HG03439 (cell line): ENCODE results near the gene ROR2.
"Not testable (repeated sequence)": the region's sequence is repeated elsewhere in the genome, so short reads cannot be mapped to it uniquely, and the experiment has no call there.

Source experiments
- ATAC-seq: cut with Tn5 transposase; IDR thresholded peaks from one replicate; pipeline ENCODE4 v1.9.1; 2021; ENCODE audit warnings: mild to moderate bottlenecking, moderate library complexity; ENCODE audit not compliant: unreplicated experiment

The ROR2 gene

GRCh38 chr9:91802391-91802790, 147.6 kb downstream of the ROR2 start:
- no peak for ATAC-seq

- ATAC-seq, result no peak
Measured at GRCh38 chr9:91800473-91801030, 149.5 kb downstream of the ROR2 start.

- ATAC-seq, result no peak
Measured at GRCh38 chr9:91799113-91799744, 150.8 kb downstream of the ROR2 start.

GRCh38 chr9:91798273-91799112, 151.5 kb downstream of the ROR2 start:
- ATAC-seq, result not testable (repeated sequence)

- not testable (repeated sequence) for ATAC-seq
Measured at GRCh38 chr9:91797517-91797916, 152.5 kb downstream of the ROR2 start.

- not testable (repeated sequence) for ATAC-seq
Measured at GRCh38 chr9:91796516-91796915, 153.5 kb downstream of the ROR2 start.

- ATAC-seq, result no peak
Measured at GRCh38 chr9:91795598-91796241, 154.3 kb downstream of the ROR2 start.

- not testable (repeated sequence) for ATAC-seq
Measured at GRCh38 chr9:91793371-91793770, 156.7 kb downstream of the ROR2 start.

GRCh38 chr9:91790917-91791316, 159.1 kb downstream of the ROR2 start:
- ATAC-seq, result no peak

GRCh38 chr9:91789941-91790340, 160.1 kb downstream of the ROR2 start:
- ATAC-seq, result no peak

- ATAC-seq, result no peak
Measured at GRCh38 chr9:91787931-91788330, 162.1 kb downstream of the ROR2 start.

- no peak for ATAC-seq
Measured at GRCh38 chr9:91786132-91786896, 163.7 kb downstream of the ROR2 start.

GRCh38 chr9:91785447-91785842, 164.6 kb downstream of the ROR2 start:
- no peak for ATAC-seq

- no peak for ATAC-seq
Measured at GRCh38 chr9:91784673-91785446, 165.2 kb downstream of the ROR2 start.

- ATAC-seq, result no peak
Measured at GRCh38 chr9:91783876-91784672, 166.0 kb downstream of the ROR2 start.

- no peak for ATAC-seq
Measured at GRCh38 chr9:91783411-91783810, 166.6 kb downstream of the ROR2 start.

GRCh38 chr9:91782708-91783214, 167.3 kb downstream of the ROR2 start:
- no peak for ATAC-seq

- ATAC-seq, result no peak
Measured at GRCh38 chr9:91781906-91782305, 168.1 kb downstream of the ROR2 start.

- no peak for ATAC-seq
Measured at GRCh38 chr9:91781116-91781515, 168.9 kb downstream of the ROR2 start.
